ENCODE results near the gene GPSM3.

GRCh38 chr6:32222333-32223230 is 30.1 kb upstream of the GPSM3 start:
- TF ChIP-seq ARNT (IDR thresholded peaks at IDR 0.05): no peak
- no peak for TF ChIP-seq SUZ12 (IDR thresholded peaks at IDR 0.05)

Measured in HEK293T (cell line).